ENCODE data around the gene SYT7.

DNA sequence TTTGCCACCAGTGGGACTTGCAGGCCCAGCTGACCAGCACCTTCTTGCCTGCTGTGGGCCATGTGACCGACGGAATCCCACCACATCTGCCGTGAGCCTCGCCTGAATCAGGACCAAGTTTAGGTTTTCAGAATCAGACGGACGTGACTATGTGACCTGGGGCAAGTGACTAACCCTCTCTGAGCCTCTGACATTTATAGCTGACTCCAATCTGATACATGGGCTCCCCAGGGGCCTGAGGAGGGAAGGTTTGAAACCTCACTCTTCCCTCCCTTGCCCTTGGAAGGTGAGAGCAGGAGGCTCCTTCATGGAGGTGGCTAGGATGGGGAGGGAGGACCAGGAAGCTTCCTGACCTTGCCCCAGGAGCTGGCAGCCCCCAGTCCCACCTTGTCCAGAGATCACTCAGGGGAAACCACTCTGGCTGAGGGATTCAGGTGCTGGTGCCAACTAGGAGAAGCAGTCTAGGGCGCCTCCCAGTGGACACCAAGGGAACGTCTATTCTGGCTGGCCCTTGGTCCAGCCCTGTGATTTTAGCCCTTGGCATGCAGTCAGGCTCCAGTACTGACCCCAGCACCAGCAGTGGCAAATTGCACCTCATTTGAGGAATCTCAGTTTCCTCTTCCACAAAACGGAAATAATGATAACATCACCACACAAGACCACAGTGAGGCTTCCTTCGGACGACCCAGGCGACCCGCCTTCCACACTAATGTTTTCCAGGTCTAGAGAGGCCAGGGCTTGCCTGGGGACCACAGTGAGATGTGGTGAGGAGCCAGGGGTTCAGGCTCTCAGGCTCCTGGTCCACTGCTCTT lies 47.2 kb upstream of the SYT7 start:
- TF ChIP-seq EZH2 (IDR thresholded peaks at IDR 0.05; ENCODE audit: insufficient read depth, poor library complexity, severe bottlenecking) (no peak), EZH2phosphoT487 (IDR thresholded peaks at IDR 0.05; ENCODE audit: insufficient read depth, low read depth) (no peak)
